ENCODE results near the gene CDKN2D.

- no peak for TF ChIP-seq CTCF (IDR thresholded peaks at IDR 0.05; ENCODE audit: poor library complexity, severe bottlenecking)
- no peak for TF ChIP-seq EP300 (conservative IDR thresholded peaks at IDR 0.05; ENCODE audit: poor library complexity, severe bottlenecking)
Measured at GRCh38 chr19:10521461-10522171, 47.2 kb downstream of the CDKN2D start.
